ENCODE data around the gene AMBRA1. TPM values are rescaled to one million over a fixed set of nuclear protein-coding genes. Genes with fewer than 3 reads are reported as not detected.

AMBRA1 gene
- polyA plus RNA-seq, 2 of the 4 experiments (the other 2 are of a cell fraction) = 11.5 to 13.4 TPM

- TF ChIP-seq RNF2 (IDR thresholded peaks at IDR 0.05; ENCODE audit: borderline replicate concordance, low read depth) = no peak
- no peak for TF ChIP-seq PHF8 (IDR thresholded peaks at IDR 0.05; ENCODE audit: borderline replicate concordance, low read depth)
- no peak for TF ChIP-seq JUNB (IDR thresholded peaks at IDR 0.05)
- no peak for TF ChIP-seq ZNF302 (CRISPR knock-in tag; IDR thresholded peaks at IDR 0.05)
- no peak for TF ChIP-seq NR3C1 (IDR thresholded peaks at IDR 0.05)
- no peak for TF ChIP-seq NFE2L2 (conservative IDR thresholded peaks at IDR 0.05; ENCODE audit: low read length)
- TF ChIP-seq SMC3 (IDR thresholded peaks at IDR 0.05) = no peak
- TF ChIP-seq RCOR1 (IDR thresholded peaks at IDR 0.05; ENCODE audit: low read depth, low read length) = no peak
- no peak for TF ChIP-seq GATA3 (IDR thresholded peaks at IDR 0.05; ENCODE audit: borderline replicate concordance)
- TF ChIP-seq ZSCAN20 (CRISPR knock-in tag; IDR thresholded peaks at IDR 0.05) = no peak
- TF ChIP-seq FOSL2 (IDR thresholded peaks at IDR 0.05) = no peak
- no peak for TF ChIP-seq FOSL2 (CRISPR knock-in tag; IDR thresholded peaks at IDR 0.05)
- no peak for TF ChIP-seq HOXA7 (CRISPR knock-in tag; IDR thresholded peaks at IDR 0.05)
- no peak for TF ChIP-seq ESRRA (IDR thresholded peaks at IDR 0.05; ENCODE audit: borderline replicate concordance, low read length)
- no peak for TF ChIP-seq ELK1 (IDR thresholded peaks at IDR 0.05; ENCODE audit: low read depth, low read length)
- no peak for TF ChIP-seq POLR2AphosphoS2 (conservative IDR thresholded peaks at IDR 0.05; ENCODE audit: low read length)
- no peak for TF ChIP-seq POLR2A (IDR thresholded peaks at IDR 0.05; ENCODE audit: low read length)
- no peaks in the 10 kb centered on the region for H3K9me3 ChIP-seq
- ChIA-PET POLR2A (no interaction called here), CTCF (interaction anchor here (0.7 to 5.2 kb wide), 5 partner anchors 12 to 50 kb away, joined by 3 to 35 read pairs (median 4); no protein-coding TSS in a partner anchor)
- no peak overlapping the region for H3K4me3 ChIP-seq
- H3K4me1 ChIP-seq = peaks cover 10% of the 10 kb centered on the region; the same call in 2 of the 3 replicates
- no peak overlapping the region for H3K4me2 ChIP-seq
- H3K27ac ChIP-seq = no peak overlapping the region
- WGBS (ENCODE audit: missing lambda C conversion rate) = 96% methylated on average over 7 of the region's 7 CpGs
- ATAC-seq (no peak), FAIRE-seq (no peak), DNase-seq (ENCODE audit: low read depth in 1 of 2, low spot score in 1 of 2) (no peak)
Observed at GRCh38 chr11:46479601-46480000, 114.2 kb downstream of the AMBRA1 start.

- H3K9me3 ChIP-seq = no peaks in the 10 kb centered on the region
- FAIRE-seq = no peak
- H3K4me1 ChIP-seq = peaks cover 10% of the 10 kb centered on the region; the same call in 2 of the 3 replicates
- TF ChIP-seq JUN (IDR thresholded peaks at IDR 0.05) (no peak), ZSCAN20 (CRISPR knock-in tag; IDR thresholded peaks at IDR 0.05) (no peak)
- no peak overlapping the region for H3K4me2 ChIP-seq
- no peak for DNase-seq (ENCODE audit: low read depth in 1 of 2, low spot score in 1 of 2)
- no peak overlapping the region for H3K4me3 ChIP-seq
- no peak overlapping the region for H3K27ac ChIP-seq
- ATAC-seq = no peak
- POLR2A ChIA-PET = interaction anchor here (0.7 kb wide), 1 partner anchor 9 kb away, joined by 4 read pairs; no protein-coding TSS in a partner anchor
- WGBS (ENCODE audit: missing lambda C conversion rate) = 65% methylated on average over 1 of the region's 1 CpG
- CTCF ChIA-PET = interaction anchor here (0.6 to 5.2 kb wide), 6 partner anchors 13 to 596 kb away, joined by 3 to 35 read pairs (median 3); no protein-coding TSS in a partner anchor
Observed at GRCh38 chr11:46478196-46478595, 115.6 kb downstream of the AMBRA1 start.

GRCh38 chr11:46477136-46477535 is 116.7 kb downstream of the AMBRA1 start:
- peaks cover 14% of the 10 kb centered on the region; the same call in 2 of the 3 replicates for H3K4me1 ChIP-seq
- no peak overlapping the region for H3K4me2 ChIP-seq
- TF ChIP-seq JUN (IDR thresholded peaks at IDR 0.05) (no peak), MAFK (IDR thresholded peaks at IDR 0.05; ENCODE audit: partially characterized antibody) (no peak), NPAS2 (CRISPR knock-in tag; IDR thresholded peaks at IDR 0.05; ENCODE audit: borderline replicate concordance) (no peak), HOXB5 (CRISPR knock-in tag; IDR thresholded peaks at IDR 0.05) (no peak), NFE2L2 (conservative IDR thresholded peaks at IDR 0.05; ENCODE audit: low read length) (no peak), RNF2 (IDR thresholded peaks at IDR 0.05; ENCODE audit: borderline replicate concordance, low read depth) (no peak), TFCP2L1 (CRISPR knock-in tag; IDR thresholded peaks at IDR 0.05) (no peak)
- ATAC-seq (no peak), DNase-seq (ENCODE audit: low read depth in 1 of 2, low spot score in 1 of 2) (no peak), FAIRE-seq (no peak)
- no peak overlapping the region for H3K4me3 ChIP-seq
- POLR2A ChIA-PET = no interaction called here
- H3K27ac ChIP-seq = no peak overlapping the region
- WGBS (ENCODE audit: missing lambda C conversion rate) = 83% methylated on average over 1 of the region's 1 CpG
- no peaks in the 10 kb centered on the region for H3K9me3 ChIP-seq
- CTCF ChIA-PET = interaction anchor here (0.6 to 1.9 kb wide), 9 partner anchors 11 to 665 kb away, joined by 3 to 14 read pairs (median 3); partner anchors contain the start of gene ATG13

Measured in A549 (cell line).